ENCODE measurements around the gene PTBP2.

PTBP2 gene

GRCh38 chr1:96723936-96724335, 2.4 kb downstream of the PTBP2 start:
- Histone ChIP-seq H3K4me1 (peaks cover 18% of the 10 kb centered on the region; the same call in 1 of the 2 replicates), H4K20me1 (peaks cover 46% of the 10 kb centered on the region), H3K27ac (peak overlapping the region; percentile 96; the same call in 1 of the 2 replicates), H3K4me2 (peak overlapping the region; percentile 87), H3K9me3 (peaks cover 38% of the 10 kb centered on the region), H3K36me3 (peaks cover 48% of the 10 kb centered on the region), H3K9ac (peak overlapping the region; percentile 96; the same call in 1 of the 2 replicates), H3K27me3 (no peaks in the 10 kb centered on the region), H3K4me3 (peak overlapping the region; percentile 91; the same call in 1 of the 2 replicates)
- no peak for TF ChIP-seq Cebpa-rat (IDR thresholded peaks at IDR 0.05)

GRCh38 chr1:96727860-96728259, 6.3 kb downstream of the PTBP2 start:
- H3K9me3 ChIP-seq, result peaks cover 60% of the 10 kb centered on the region
- no peak for TF ChIP-seq Cebpa-rat (IDR thresholded peaks at IDR 0.05)
- H4K20me1 ChIP-seq, result peaks cover 81% of the 10 kb centered on the region
- no peaks in the 10 kb centered on the region for H3K27me3 ChIP-seq
- no peak overlapping the region for H3K4me2 ChIP-seq
- H3K36me3 ChIP-seq, result peaks cover 74% of the 10 kb centered on the region
- H3K9ac ChIP-seq, result no peak overlapping the region
- peaks cover 13% of the 10 kb centered on the region; the same call in 1 of the 2 replicates for H3K4me1 ChIP-seq
- no peak overlapping the region for H3K4me3 ChIP-seq
- H3K27ac ChIP-seq, result no peak overlapping the region

GRCh38 chr1:96730574-96731298, 9.2 kb downstream of the PTBP2 start:
- Histone ChIP-seq H3K9me3 (peaks cover 79% of the 10 kb centered on the region), H3K36me3 (peaks cover 84% of the 10 kb centered on the region), H4K20me1 (peaks cover 94% of the 10 kb centered on the region), H3K27ac (no peak overlapping the region), H3K9ac (no peak overlapping the region), H3K4me1 (no peaks in the 10 kb centered on the region), H3K4me2 (no peak overlapping the region), H3K4me3 (no peak overlapping the region), H3K27me3 (no peaks in the 10 kb centered on the region)
- no peak for TF ChIP-seq Cebpa-rat (IDR thresholded peaks at IDR 0.05)

GRCh38 chr1:96741335-96741734, 19.8 kb downstream of the PTBP2 start:
- TF ChIP-seq Cebpa-rat (IDR thresholded peaks at IDR 0.05), result no peak
- Histone ChIP-seq H3K27me3 (no peaks in the 10 kb centered on the region), H3K9me3 (peaks cover 79% of the 10 kb centered on the region), H3K36me3 (peaks cover 79% of the 10 kb centered on the region), H3K9ac (no peak overlapping the region), H3K4me3 (no peak overlapping the region), H3K27ac (no peak overlapping the region), H4K20me1 (peaks cover 98% of the 10 kb centered on the region), H3K4me2 (no peak overlapping the region), H3K4me1 (no peaks in the 10 kb centered on the region)

- H4K20me1 ChIP-seq, result peaks cover 96% of the 10 kb centered on the region
Measured at GRCh38 chr1:96746440-96747420, 25.1 kb downstream of the PTBP2 start.

GRCh38 chr1:96747565-96747964, 26.0 kb downstream of the PTBP2 start:
- Histone ChIP-seq H3K4me1 (no peaks in the 10 kb centered on the region), H3K27me3 (no peaks in the 10 kb centered on the region), H3K4me3 (no peak overlapping the region), H3K9me3 (peaks cover 32% of the 10 kb centered on the region), H3K9ac (no peak overlapping the region), H3K27ac (no peak overlapping the region), H3K4me2 (no peak overlapping the region), H4K20me1 (peaks cover 88% of the 10 kb centered on the region), H3K36me3 (peaks cover 72% of the 10 kb centered on the region)
- no peak for TF ChIP-seq Cebpa-rat (IDR thresholded peaks at IDR 0.05)

More at GRCh38 chr1:96746440-96747420, 25.1 kb downstream of the PTBP2 start:
- Histone ChIP-seq H3K36me3 (peaks cover 70% of the 10 kb centered on the region), H3K27me3 (no peaks in the 10 kb centered on the region), H3K4me3 (no peak overlapping the region), H3K4me2 (no peak overlapping the region), H3K9ac (no peak overlapping the region), H3K9me3 (peaks cover 38% of the 10 kb centered on the region), H3K4me1 (no peaks in the 10 kb centered on the region), H3K27ac (no peak overlapping the region)
- no peak for TF ChIP-seq Cebpa-rat (IDR thresholded peaks at IDR 0.05)

- no peaks in the 10 kb centered on the region for H3K4me1 ChIP-seq
- no peak overlapping the region for H3K9ac ChIP-seq
- no peak overlapping the region for H3K27ac ChIP-seq
- H3K27me3 ChIP-seq, result no peaks in the 10 kb centered on the region
- H3K4me3 ChIP-seq, result no peak overlapping the region
- no peak for TF ChIP-seq Cebpa-rat (IDR thresholded peaks at IDR 0.05)
- H3K36me3 ChIP-seq, result peaks cover 73% of the 10 kb centered on the region
- H4K20me1 ChIP-seq, result peaks cover 84% of the 10 kb centered on the region
- peaks cover 32% of the 10 kb centered on the region for H3K9me3 ChIP-seq
- no peak overlapping the region for H3K4me2 ChIP-seq
Measured at GRCh38 chr1:96748078-96748477, 26.5 kb downstream of the PTBP2 start.

GRCh38 chr1:96749618-96750017, 28.0 kb downstream of the PTBP2 start:
- H3K27ac ChIP-seq, result no peak overlapping the region

GRCh38 chr1:96752394-96752793, 30.8 kb downstream of the PTBP2 start:
- H3K27me3 ChIP-seq, result no peaks in the 10 kb centered on the region
- H3K4me1 ChIP-seq, result no peaks in the 10 kb centered on the region
- peaks cover 38% of the 10 kb centered on the region for H3K9me3 ChIP-seq
- no peak overlapping the region for H3K4me2 ChIP-seq
- H3K36me3 ChIP-seq, result peaks cover 93% of the 10 kb centered on the region
- H3K27ac ChIP-seq, result no peak overlapping the region
- no peak overlapping the region for H3K9ac ChIP-seq
- no peak overlapping the region for H3K4me3 ChIP-seq
- peaks cover 43% of the 10 kb centered on the region for H4K20me1 ChIP-seq
- no peak for TF ChIP-seq Cebpa-rat (IDR thresholded peaks at IDR 0.05)

More at GRCh38 chr1:96749618-96750017, 28.0 kb downstream of the PTBP2 start:
- peaks cover 25% of the 10 kb centered on the region; the same call in 1 of the 2 replicates for H3K9me3 ChIP-seq
- H3K27me3 ChIP-seq, result no peaks in the 10 kb centered on the region
- no peak overlapping the region for H3K4me3 ChIP-seq
- no peak overlapping the region for H3K4me2 ChIP-seq
- no peak overlapping the region for H3K9ac ChIP-seq
- no peaks in the 10 kb centered on the region for H3K4me1 ChIP-seq
- peaks cover 69% of the 10 kb centered on the region for H4K20me1 ChIP-seq
- peaks cover 79% of the 10 kb centered on the region for H3K36me3 ChIP-seq
- no peak for TF ChIP-seq Cebpa-rat (IDR thresholded peaks at IDR 0.05)

Data from BLaER1 (cell line).